Neural cell (in vitro differentiated cells): ENCODE results near the gene SMARCC2. TPM values are rescaled to one million over a fixed set of nuclear protein-coding genes. Genes with fewer than 3 reads are reported as not detected.
A peak's percentile ranks its signal among the peaks of the same experiment; 100 is the strongest.

Source experiments
- H2AFZ ChIP-seq: fragments of 200-600, 300-800 bp; sonication (generic), shearing (Covaris generic); 2 replicates; pipeline ENCODE4 v1.6.0; 2014; ENCODE audit warnings: low read depth, mild to moderate bottlenecking, antibody characterized with exemption, low read length, moderate library complexity
- H3F3A ChIP-seq: fragments of 200-600 bp; shearing (Covaris generic); 2 replicates; pipeline ENCODE4 v1.6.1; 2016; ENCODE audit warnings: mild to moderate bottlenecking, moderate library complexity, mixed read lengths, antibody characterized with exemption, low read length; ENCODE audit not compliant: insufficient read depth, poor library complexity, severe bottlenecking
- H3K27ac ChIP-seq: fragments of 200-600, 300-800 bp; sonication (generic), shearing (Covaris generic); 2 replicates; pipeline ENCODE4 v1.5.1; 2014; ENCODE audit warnings: mild to moderate bottlenecking, low read length, moderate library complexity
- H3K27me3 ChIP-seq: fragments of 300-800, 200-600 bp; sonication (generic), shearing (Covaris generic); 2 replicates; pipeline ENCODE4 v1.6.0; 2014; ENCODE audit warnings: mild to moderate bottlenecking, low read depth, low read length, moderate library complexity; ENCODE audit not compliant: insufficient read depth
- H3K36me3 ChIP-seq: fragments of 300-800, 200-600 bp; sonication (generic), shearing (Covaris generic); 2 replicates; pipeline ENCODE4 v1.5.1; 2014; ENCODE audit warnings: mild to moderate bottlenecking, antibody characterized with exemption, low read length, moderate library complexity; ENCODE audit not compliant: insufficient read depth
- H3K4me2 ChIP-seq: fragments of 300-800, 200-600 bp; sonication (generic), shearing (Covaris generic); 2 replicates; pipeline ENCODE4 v1.6.0; 2014; ENCODE audit warnings: mild to moderate bottlenecking, low read length
- H3K4me3 ChIP-seq: fragments of 300-800, 200-600 bp; sonication (generic), shearing (Covaris generic); 2 replicates; pipeline ENCODE4 v1.5.1; 2014; ENCODE audit warnings: mild to moderate bottlenecking, low read length, moderate library complexity
- H3K79me2 ChIP-seq: fragments of 200-600 bp; shearing (Covaris generic); replicated peaks from 2 replicates; pipeline ENCODE4 v1.6.0; 2014; ENCODE audit warnings: mild to moderate bottlenecking, low read length, moderate library complexity; ENCODE audit not compliant: insufficient read depth
- H3K9ac ChIP-seq: fragments of 300-800, 200-600 bp; sonication (generic), shearing (Covaris generic); 2 replicates; pipeline ENCODE4 v1.6.1; 2016; ENCODE audit warnings: mild to moderate bottlenecking, low read length, mixed read lengths
- H3K9me2 ChIP-seq: fragments of 200-600 bp; shearing (Covaris generic); 2 replicates; pipeline ENCODE4 v1.6.1; 2016; ENCODE audit warnings: mild to moderate bottlenecking, low read length, mixed read lengths; ENCODE audit not compliant: insufficient read depth
- H3K9me3 ChIP-seq: fragments of 200-600, 300-800 bp; sonication (generic), shearing (Covaris generic); 2 replicates; pipeline ENCODE4 v1.6.1; 2016; ENCODE audit warnings: mild to moderate bottlenecking, mixed run types, low read length, moderate library complexity, mixed read lengths
- H4K20me1 ChIP-seq: fragments of 200-600 bp; shearing (Covaris generic); 2 replicates; pipeline ENCODE4 v1.6.1; 2016; ENCODE audit warnings: mild to moderate bottlenecking, mixed run types; ENCODE audit not compliant: insufficient read depth
- CTCF ChIP-seq: fragments of 450-650 bp; IDR thresholded peaks from 2 replicates; pipeline ENCODE4 v1.5.1; 2014; ENCODE audit warnings: antibody characterized with exemption, mild to moderate bottlenecking, moderate library complexity; ENCODE audit not compliant: poor library complexity, severe bottlenecking
- EP300 ChIP-seq: fragments of 450-650 bp; conservative IDR thresholded peaks from 2 replicates; pipeline ENCODE4 v1.6.1; 2014; ENCODE audit warnings: antibody characterized with exemption, mild to moderate bottlenecking, moderate library complexity; ENCODE audit not compliant: poor library complexity, severe bottlenecking
- EZH2 ChIP-seq: fragments of 200-600, 300-800 bp; shearing (Covaris generic), sonication (generic); IDR thresholded peaks from 2 replicates; pipeline ENCODE4 v1.6.1; 2014; ENCODE audit warnings: antibody characterized with exemption, low read length, borderline replicate concordance, mild to moderate bottlenecking; ENCODE audit not compliant: insufficient read depth, poor library complexity, severe bottlenecking
- MXI1 ChIP-seq: fragments of 450-650 bp; conservative IDR thresholded peaks from 2 replicates; pipeline ENCODE4 v1.6.1; 2014; ENCODE audit warnings: antibody characterized with exemption, mild to moderate bottlenecking; ENCODE audit not compliant: poor library complexity, severe bottlenecking
- POLR2AphosphoS5 ChIP-seq: IDR thresholded peaks from 2 replicates; pipeline ENCODE4 v1.6.1; 2012
- RAD21 ChIP-seq: fragments of 450-650 bp; conservative IDR thresholded peaks from 2 replicates; pipeline ENCODE4 v1.6.1; 2014; ENCODE audit warnings: antibody characterized with exemption, mild to moderate bottlenecking, moderate library complexity
- SMC3 ChIP-seq: fragments of 450-650 bp; conservative IDR thresholded peaks from 2 replicates; pipeline ENCODE4 v1.6.1; 2014; ENCODE audit warnings: antibody characterized with exemption, mild to moderate bottlenecking, moderate library complexity; ENCODE audit not compliant: poor library complexity
- TAF1 ChIP-seq: IDR thresholded peaks from 2 replicates; pipeline ENCODE4 v1.6.1; 2012; ENCODE audit warnings: low read depth
- polyA plus RNA-seq: library from polyadenylated mRNA; depleted of rRNA; stranded (reverse); fragments of >200 nt; gene quantifications from 2 replicates; pipeline ENCODE4 v1.2.3, GENCODE V29; 2014
- TF ChIP-seq, protein P1 (sequence below): IDR thresholded peaks from 2 replicates; pipeline ENCODE4 v1.6.1; 2012; ENCODE audit warnings: borderline replicate concordance

Gene SMARCC2
- polyA plus RNA-seq, 1 donor from 2014 or later, result 85.6 TPM

DNA sequence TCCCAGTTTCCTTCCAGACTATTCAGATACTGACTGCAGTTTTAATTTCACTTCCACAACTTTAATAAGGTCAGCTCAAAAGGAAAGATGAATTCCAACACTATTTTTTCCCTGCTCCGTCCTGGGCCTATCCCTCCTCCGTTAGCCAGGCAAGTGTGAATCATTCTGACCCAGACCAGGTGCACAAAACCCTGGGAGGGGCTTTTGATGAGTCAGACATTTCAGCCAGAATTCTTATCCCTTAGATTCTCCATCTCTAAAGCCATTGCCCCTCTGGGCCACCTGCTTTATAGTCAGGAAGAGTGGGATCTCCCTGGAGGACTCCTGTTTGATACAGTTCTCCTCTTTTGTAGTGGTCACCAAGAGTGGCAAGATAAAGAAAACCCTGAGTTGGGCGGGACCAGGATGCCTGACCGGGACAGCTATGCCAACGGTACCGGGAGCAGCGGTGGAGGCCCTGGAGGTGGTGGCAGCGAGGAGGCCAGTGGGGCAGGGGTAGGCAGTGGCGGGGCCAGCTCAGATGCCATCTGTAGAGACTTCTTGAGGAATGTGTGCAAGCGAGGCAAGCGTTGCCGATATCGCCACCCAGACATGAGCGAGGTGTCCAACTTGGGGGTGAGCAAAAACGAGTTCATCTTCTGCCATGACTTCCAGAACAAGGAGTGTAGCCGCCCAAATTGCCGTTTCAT is 69.0 kb downstream of the SMARCC2 start:
- no peak overlapping the region for H3K4me3 ChIP-seq
- H3F3A ChIP-seq, result peaks cover 6% of the 10 kb centered on the region
- no peak overlapping the region for H3K27ac ChIP-seq
- no peaks in the 10 kb centered on the region for H3K27me3 ChIP-seq
- H3K9ac ChIP-seq, result no peak overlapping the region
- H2AFZ ChIP-seq, result no peak overlapping the region
- H3K9me2 ChIP-seq, result no peaks in the 10 kb centered on the region
- no peak overlapping the region for H3K4me2 ChIP-seq
- H3K36me3 ChIP-seq, result no peaks in the 10 kb centered on the region
- H3K79me2 ChIP-seq, result peaks cover 28% of the 10 kb centered on the region
- no peaks in the 10 kb centered on the region for H3K9me3 ChIP-seq
- TF ChIP-seq MXI1 (no peak), EZH2 (no peak), EP300 (no peak), RAD21 (no peak), POLR2AphosphoS5 (no peak), SMC3 (no peak), TAF1 (no peak), CTCF (no peak)
- TF ChIP-seq, protein P1, sequence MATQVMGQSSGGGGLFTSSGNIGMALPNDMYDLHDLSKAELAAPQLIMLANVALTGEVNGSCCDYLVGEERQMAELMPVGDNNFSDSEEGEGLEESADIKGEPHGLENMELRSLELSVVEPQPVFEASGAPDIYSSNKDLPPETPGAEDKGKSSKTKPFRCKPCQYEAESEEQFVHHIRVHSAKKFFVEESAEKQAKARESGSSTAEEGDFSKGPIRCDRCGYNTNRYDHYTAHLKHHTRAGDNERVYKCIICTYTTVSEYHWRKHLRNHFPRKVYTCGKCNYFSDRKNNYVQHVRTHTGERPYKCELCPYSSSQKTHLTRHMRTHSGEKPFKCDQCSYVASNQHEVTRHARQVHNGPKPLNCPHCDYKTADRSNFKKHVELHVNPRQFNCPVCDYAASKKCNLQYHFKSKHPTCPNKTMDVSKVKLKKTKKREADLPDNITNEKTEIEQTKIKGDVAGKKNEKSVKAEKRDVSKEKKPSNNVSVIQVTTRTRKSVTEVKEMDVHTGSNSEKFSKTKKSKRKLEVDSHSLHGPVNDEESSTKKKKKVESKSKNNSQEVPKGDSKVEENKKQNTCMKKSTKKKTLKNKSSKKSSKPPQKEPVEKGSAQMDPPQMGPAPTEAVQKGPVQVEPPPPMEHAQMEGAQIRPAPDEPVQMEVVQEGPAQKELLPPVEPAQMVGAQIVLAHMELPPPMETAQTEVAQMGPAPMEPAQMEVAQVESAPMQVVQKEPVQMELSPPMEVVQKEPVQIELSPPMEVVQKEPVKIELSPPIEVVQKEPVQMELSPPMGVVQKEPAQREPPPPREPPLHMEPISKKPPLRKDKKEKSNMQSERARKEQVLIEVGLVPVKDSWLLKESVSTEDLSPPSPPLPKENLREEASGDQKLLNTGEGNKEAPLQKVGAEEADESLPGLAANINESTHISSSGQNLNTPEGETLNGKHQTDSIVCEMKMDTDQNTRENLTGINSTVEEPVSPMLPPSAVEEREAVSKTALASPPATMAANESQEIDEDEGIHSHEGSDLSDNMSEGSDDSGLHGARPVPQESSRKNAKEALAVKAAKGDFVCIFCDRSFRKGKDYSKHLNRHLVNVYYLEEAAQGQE, result no peak
- no peaks in the 10 kb centered on the region for H4K20me1 ChIP-seq

DNA sequence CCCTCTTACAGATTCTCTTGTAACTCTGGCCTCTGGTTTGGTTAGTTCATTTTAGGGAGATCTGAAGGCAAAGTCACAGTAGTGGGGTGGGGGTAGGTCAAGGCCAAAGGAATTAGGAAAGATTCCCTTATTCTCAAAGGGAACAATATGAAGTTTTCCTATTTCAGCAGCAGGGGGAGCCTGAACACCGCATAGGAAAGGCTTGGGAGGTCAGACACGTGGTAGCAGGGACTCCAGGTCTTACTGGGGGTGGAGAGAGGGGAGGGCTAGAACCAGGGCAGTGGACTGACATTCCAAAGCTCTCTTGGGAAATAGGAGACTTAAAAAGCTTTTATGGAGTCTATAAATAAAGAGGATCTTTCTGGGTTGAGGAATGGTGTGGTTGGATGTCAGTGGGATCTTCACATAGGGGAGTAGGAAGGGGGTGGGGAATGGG is 69.9 kb downstream of the SMARCC2 start:
- Histone ChIP-seq H3K27me3 (no peaks in the 10 kb centered on the region), H3K9me2 (no peaks in the 10 kb centered on the region), H3K4me2 (peak overlapping the region; percentile 100), H3K9me3 (no peaks in the 10 kb centered on the region), H3F3A (peaks cover 6% of the 10 kb centered on the region), H3K36me3 (no peaks in the 10 kb centered on the region), H2AFZ (no peak overlapping the region), H3K27ac (peak overlapping the region; percentile 93), H3K9ac (peak overlapping the region; percentile 91), H3K4me3 (peak overlapping the region; percentile 69), H4K20me1 (no peaks in the 10 kb centered on the region), H3K79me2 (peaks cover 28% of the 10 kb centered on the region)
- peak; percentile 55 for TF ChIP-seq MXI1
- TF ChIP-seq RAD21, result peak; percentile 77
- TF ChIP-seq POLR2AphosphoS5, result no peak
- no peak for TF ChIP-seq TAF1
- TF ChIP-seq, protein P1, result no peak
- TF ChIP-seq EZH2, result no peak
- peak; percentile 86 for TF ChIP-seq CTCF
- TF ChIP-seq SMC3, result peak; percentile 73
